Fibroblast of lung (primary cell): ENCODE measurements around the gene NEURL1B. TPM values are rescaled to one million over a fixed set of nuclear protein-coding genes. Genes with fewer than 3 reads are reported as not detected.

Experiments used
- DNase-seq, 2 donors: peaks; one replicate each; pipeline versions ENCODE4 v3.0.0 to v3.0.0-alpha.2; 2010; ENCODE audit warnings: low read depth in 2 of 2
- H2AFZ ChIP-seq: 2 replicates; pipeline ENCODE4 v1.5.1; 2012; ENCODE audit warnings: low read length, control low read depth, inconsistent platforms
- H3K27ac ChIP-seq: 2 replicates; pipeline ENCODE4 v1.5.1; 2011; ENCODE audit warnings: low read length, control low read depth; ENCODE audit not compliant: insufficient read depth
- H3K27me3 ChIP-seq: 2 replicates; pipeline ENCODE4 v1.5.1; 2011; ENCODE audit warnings: mild to moderate bottlenecking, low read length; ENCODE audit not compliant: control insufficient read depth, insufficient read depth
- H3K36me3 ChIP-seq: 2 replicates; pipeline ENCODE4 v1.5.1; 2011; ENCODE audit warnings: low read length; ENCODE audit not compliant: control insufficient read depth, insufficient read depth
- H3K4me1 ChIP-seq: 2 replicates; pipeline ENCODE4 v1.5.1; 2011; ENCODE audit warnings: low read length; ENCODE audit not compliant: control insufficient read depth, insufficient read depth; ENCODE audit errors: extremely low read depth
- H3K4me2 ChIP-seq: 2 replicates; pipeline ENCODE4 v1.5.1; 2011; ENCODE audit warnings: low read length, control low read depth; ENCODE audit not compliant: insufficient read depth; ENCODE audit errors: extremely low read depth
- H3K4me3 ChIP-seq, 4 experiments: fragments of 200-600 bp in 1 of 4; sonication (generic) in 1 of 4; replicated peaks in 1 of 4; 2 replicates each; pipeline ENCODE4 v1.5.1; 2011 to 2016; ENCODE audit warnings: low read length in 4 of 4, low read depth in 3 of 4, mild to moderate bottlenecking in 3 of 4, control low read depth in 2 of 4, inconsistent platforms in 1 of 4, mixed read lengths in 1 of 4; ENCODE audit not compliant: insufficient read depth in 1 of 4; ENCODE audit errors: control extremely low read depth in 1 of 4
- H3K79me2 ChIP-seq: 2 replicates; pipeline ENCODE4 v1.5.1; 2012; ENCODE audit warnings: mild to moderate bottlenecking, low read length, inconsistent platforms; ENCODE audit not compliant: control insufficient read depth, insufficient read depth
- H3K9ac ChIP-seq: 2 replicates; pipeline ENCODE4 v1.5.1; 2011; ENCODE audit warnings: mild to moderate bottlenecking, low read length, control low read depth; ENCODE audit not compliant: insufficient read depth
- H3K9me3 ChIP-seq: 2 replicates; pipeline ENCODE4 v1.5.1; 2012; ENCODE audit warnings: low read depth, low read length; ENCODE audit not compliant: control insufficient read depth, insufficient read depth
- H4K20me1 ChIP-seq: 2 replicates; pipeline ENCODE4 v1.5.1; 2011; ENCODE audit warnings: low read length; ENCODE audit not compliant: control insufficient read depth, insufficient read depth; ENCODE audit errors: extremely low read depth
- CTCF ChIP-seq, 2 donors: IDR thresholded peaks in 1 of 2; conservative IDR thresholded peaks in 1 of 2; 1 replicate in 1 of 2; 2 replicates in 1 of 2; pipeline ENCODE4 v1.5.1; 2011 to 2012; ENCODE audit warnings: low read length in 2 of 2, control low read depth in 1 of 2, inconsistent platforms in 1 of 2, low read depth in 1 of 2, mild to moderate bottlenecking in 1 of 2
- EZH2 ChIP-seq: IDR thresholded peaks from 2 replicates; pipeline ENCODE4 v1.5.1; 2012; ENCODE audit warnings: low read length, control low read depth, mild to moderate bottlenecking; ENCODE audit errors: missing control alignments
- polyA plus RNA-seq, 2 donors: library from polyadenylated mRNA; depleted of rRNA in 1 of 2; stranded (reverse) in 1 of 2; unstranded in 1 of 2; fragments of >200 nt; gene quantifications; 2 replicates each; pipeline ENCODE4 v1.2.1, GENCODE V29; 2011 to 2012; ENCODE audit warnings: missing spikeins in 1 of 2
- total RNA-seq: library from RNA; depleted of rRNA; stranded (reverse); fragments of >200 nt; gene quantifications from 2 replicates; pipeline ENCODE4 v1.2.1, GENCODE V29; 2014

The NEURL1B gene
- total and polyA plus RNA-seq, 2 donors (not counting 1 experiment from before 2014, with no cell fraction given) = 5.0 to 6.1 TPM

GRCh38 chr5:172739375-172739774 is 98.3 kb downstream of the NEURL1B start:
- Histone ChIP-seq H3K9me3 (no peaks in the 10 kb centered on the region), H3K79me2 (no peaks in the 10 kb centered on the region), H3K27me3 (no peaks in the 10 kb centered on the region), H3K36me3 (no peaks in the 10 kb centered on the region), H3K4me3 (no peak overlapping the region), H3K27ac (no peak overlapping the region), H3K4me1 (peaks cover 7% of the 10 kb centered on the region), H3K9ac (no peak overlapping the region), H3K4me2 (no peak overlapping the region), H2AFZ (no peak overlapping the region), H4K20me1 (no peaks in the 10 kb centered on the region)
- no peak for DNase-seq
- TF ChIP-seq EZH2 (no peak), CTCF (conservative IDR thresholded peaks at IDR 0.05 in 1 of 2, IDR thresholded peaks at IDR 0.05 in 1 of 2; ENCODE audit: low read depth in 1 of 2, low read length in 2 of 2) (no peak)

GRCh38 chr5:172740428-172741205 is 99.6 kb downstream of the NEURL1B start:
- H3K9me3 ChIP-seq = no peaks in the 10 kb centered on the region
- peak; percentile 87 to 94 for DNase-seq
- no peaks in the 10 kb centered on the region for H3K36me3 ChIP-seq
- no peaks in the 10 kb centered on the region for H3K79me2 ChIP-seq
- H3K4me1 ChIP-seq = peaks cover 6% of the 10 kb centered on the region
- peak overlapping the region; percentile 93 for H3K27ac ChIP-seq
- H3K4me3 ChIP-seq = no peak overlapping the region
- peak overlapping the region; percentile 62 for H3K4me2 ChIP-seq
- no peak overlapping the region for H2AFZ ChIP-seq
- H3K27me3 ChIP-seq = no peaks in the 10 kb centered on the region
- H4K20me1 ChIP-seq = no peaks in the 10 kb centered on the region
- H3K9ac ChIP-seq = peak overlapping the region; percentile 64
- TF ChIP-seq CTCF (conservative IDR thresholded peaks at IDR 0.05 in 1 of 2, IDR thresholded peaks at IDR 0.05 in 1 of 2; ENCODE audit: low read depth in 1 of 2, low read length in 2 of 2) = no peak
- no peak for TF ChIP-seq EZH2

Other genes starting within 250 kb of the NEURL1B start
- gene SH3PXD2B, start 186.7 kb upstream of the NEURL1B start, total RNA-seq = 21.1 and 23.9 TPM in 2 replicates
- 12.6 and 23.0 TPM in 2 replicates for gene SH3PXD2B, start 186.7 kb upstream of the NEURL1B start, polyA plus RNA-seq
- gene DUSP1, start 129.9 kb downstream of the NEURL1B start, total RNA-seq = 56.5 and 148 TPM in 2 replicates
- gene DUSP1, start 129.9 kb downstream of the NEURL1B start, polyA plus RNA-seq = 121 and 291 TPM in 2 replicates
- 70.9 and 113 TPM in 2 replicates for gene ERGIC1, start 193.0 kb downstream of the NEURL1B start, total RNA-seq
- gene ERGIC1, start 193.0 kb downstream of the NEURL1B start, polyA plus RNA-seq = 168 and 171 TPM in 2 replicates